Transverse colon (tissue), 4 donors: ENCODE data around the gene NEK10.

Source experiments
- POLR2AphosphoS5 ChIP-seq, 3 donors: sonication (generic); formaldehyde crosslinking; IDR thresholded peaks; one replicate each; pipeline ENCODE4 v1.6.1; 2016; ENCODE audit warnings: antibody characterized with exemption in 3 of 3
- TF ChIP-seq, protein P1 (sequence below), 5 experiments: fragments of 200-600 bp in 3 of 5; fragments of 450-650 bp in 2 of 5; sonication (generic) in 3 of 5; IDR thresholded peaks; 1 replicate in 2 of 5; 2 replicates in 3 of 5; pipeline ENCODE4 v1.5.1; 2016 to 2017; ENCODE audit warnings: antibody characterized with exemption in 5 of 5, inconsistent platforms in 3 of 5, mild to moderate bottlenecking in 2 of 5, moderate library complexity in 1 of 5

DNA sequence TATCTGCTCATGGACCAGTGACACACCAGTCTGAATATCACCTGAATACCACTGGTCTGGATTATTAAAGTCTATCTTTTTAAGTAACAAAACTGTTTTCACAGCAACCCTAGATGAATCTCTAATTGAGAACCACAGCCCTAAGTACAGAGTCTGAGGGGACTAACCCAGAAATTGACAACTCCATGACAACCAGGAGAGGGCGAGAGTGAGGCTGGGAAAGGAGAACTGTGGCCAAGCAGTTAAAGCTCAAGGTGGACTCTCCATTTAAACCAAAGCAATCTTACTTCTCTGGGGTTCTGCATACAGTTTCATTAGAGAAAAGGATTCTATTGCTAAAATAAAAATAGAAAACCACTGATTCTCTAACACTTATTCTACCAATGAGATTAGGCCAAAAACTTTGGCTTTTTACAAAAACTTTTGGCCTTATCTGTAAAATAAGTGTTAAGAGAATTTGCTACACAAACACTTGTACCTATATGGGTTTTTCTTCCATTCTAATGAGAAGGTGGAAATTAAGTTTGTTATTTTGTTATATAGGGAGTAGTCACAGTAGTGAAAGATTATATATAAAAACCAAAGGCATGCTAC, 11.4 kb downstream of the NEK10 start:
- no peak for TF ChIP-seq POLR2AphosphoS5 (IDR thresholded peaks at IDR 0.05)
- TF ChIP-seq, protein P1, sequence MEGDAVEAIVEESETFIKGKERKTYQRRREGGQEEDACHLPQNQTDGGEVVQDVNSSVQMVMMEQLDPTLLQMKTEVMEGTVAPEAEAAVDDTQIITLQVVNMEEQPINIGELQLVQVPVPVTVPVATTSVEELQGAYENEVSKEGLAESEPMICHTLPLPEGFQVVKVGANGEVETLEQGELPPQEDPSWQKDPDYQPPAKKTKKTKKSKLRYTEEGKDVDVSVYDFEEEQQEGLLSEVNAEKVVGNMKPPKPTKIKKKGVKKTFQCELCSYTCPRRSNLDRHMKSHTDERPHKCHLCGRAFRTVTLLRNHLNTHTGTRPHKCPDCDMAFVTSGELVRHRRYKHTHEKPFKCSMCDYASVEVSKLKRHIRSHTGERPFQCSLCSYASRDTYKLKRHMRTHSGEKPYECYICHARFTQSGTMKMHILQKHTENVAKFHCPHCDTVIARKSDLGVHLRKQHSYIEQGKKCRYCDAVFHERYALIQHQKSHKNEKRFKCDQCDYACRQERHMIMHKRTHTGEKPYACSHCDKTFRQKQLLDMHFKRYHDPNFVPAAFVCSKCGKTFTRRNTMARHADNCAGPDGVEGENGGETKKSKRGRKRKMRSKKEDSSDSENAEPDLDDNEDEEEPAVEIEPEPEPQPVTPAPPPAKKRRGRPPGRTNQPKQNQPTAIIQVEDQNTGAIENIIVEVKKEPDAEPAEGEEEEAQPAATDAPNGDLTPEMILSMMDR (IDR thresholded peaks at IDR 0.05) = peak; percentile 47 to 62 (median 53)
